Neuronal stem cell (in vitro differentiated cells): ENCODE measurements around the gene CDKN2AIPNL.
A peak's percentile ranks its signal among the peaks of the same experiment; 100 is the strongest.

Source experiments
- DNase-seq: peaks from one replicate; pipeline ENCODE4 v3.0.0-alpha.2; 2013; ENCODE audit warnings: low spot score
- H2AFZ ChIP-seq: one replicate; pipeline ENCODE4 v1.6.1; 2013; ENCODE audit warnings: mild to moderate bottlenecking, low read length, inconsistent platforms
- H2AK5ac ChIP-seq: 2 replicates; pipeline ENCODE4 v1.6.1; 2013; ENCODE audit warnings: low read depth, mild to moderate bottlenecking, inconsistent platforms, low read length, moderate library complexity, mixed read lengths
- H2BK120ac ChIP-seq: 2 replicates; pipeline ENCODE4 v1.6.1; 2013; ENCODE audit warnings: low read depth, mild to moderate bottlenecking, inconsistent platforms, low read length, moderate library complexity, mixed read lengths
- H2BK12ac ChIP-seq: one replicate; pipeline ENCODE4 v1.6.1; 2013; ENCODE audit warnings: low read length, inconsistent platforms
- H2BK15ac ChIP-seq: 2 replicates; pipeline ENCODE4 v1.6.1; 2013; ENCODE audit warnings: mild to moderate bottlenecking, low read length, inconsistent platforms, mixed read lengths
- H2BK5ac ChIP-seq: one replicate; pipeline ENCODE4 v1.6.1; 2013; ENCODE audit warnings: inconsistent platforms, mild to moderate bottlenecking, low read length, moderate library complexity
- H3K14ac ChIP-seq: one replicate; pipeline ENCODE4 v1.6.1; 2013; ENCODE audit warnings: low read length, inconsistent platforms
- H3K18ac ChIP-seq: 2 replicates; pipeline ENCODE4 v1.6.1; 2013; ENCODE audit warnings: low read length, inconsistent platforms
- H3K23ac ChIP-seq: 2 replicates; pipeline ENCODE4 v1.6.1; 2013; ENCODE audit warnings: low read depth, mild to moderate bottlenecking, mixed read lengths, low read length, inconsistent platforms; ENCODE audit not compliant: poor library complexity
- H3K27ac ChIP-seq: replicated peaks from 3 replicates; pipeline ENCODE4 v1.5.1; 2013; ENCODE audit warnings: low read length, inconsistent platforms
- H3K27me3 ChIP-seq, 3 experiments: 2 replicates each; pipeline ENCODE4 v1.6.1; 2013; ENCODE audit warnings: low read length in 3 of 3, mild to moderate bottlenecking in 2 of 3, inconsistent platforms in 1 of 3, low read depth in 1 of 3, mixed read lengths in 1 of 3, moderate library complexity in 1 of 3; ENCODE audit not compliant: control insufficient read depth in 3 of 3, insufficient read depth in 3 of 3
- H3K36me3 ChIP-seq, 2 donors: replicated peaks in 1 of 2; 2 replicates each; pipeline ENCODE4 v1.6.1; 2013; ENCODE audit warnings: low read length in 2 of 2; ENCODE audit not compliant: control insufficient read depth in 2 of 2, insufficient read depth in 2 of 2
- H3K4ac ChIP-seq: 2 replicates; pipeline ENCODE4 v1.6.1; 2013; ENCODE audit warnings: inconsistent platforms, mild to moderate bottlenecking, low read length, moderate library complexity
- H3K4me1 ChIP-seq, 2 donors: 1 replicate in 1 of 2; 2 replicates in 1 of 2; pipeline ENCODE4 v1.6.1; 2013; ENCODE audit warnings: low read length in 2 of 2, low read depth in 1 of 2; ENCODE audit not compliant: control insufficient read depth in 2 of 2, insufficient read depth in 1 of 2
- H3K4me2 ChIP-seq: one replicate; pipeline ENCODE4 v1.6.1; 2013; ENCODE audit warnings: mild to moderate bottlenecking, low read length, inconsistent platforms; ENCODE audit not compliant: insufficient read depth, poor library complexity, severe bottlenecking
- H3K4me3 ChIP-seq, 2 donors: 2 replicates each; pipeline ENCODE4 v1.5.1; 2013; ENCODE audit warnings: low read length in 2 of 2, mild to moderate bottlenecking in 2 of 2, inconsistent platforms in 1 of 2, moderate library complexity in 1 of 2
- H3K79me1 ChIP-seq: one replicate; pipeline ENCODE4 v1.6.1; 2013; ENCODE audit warnings: low read depth, mild to moderate bottlenecking, inconsistent platforms, low read length, moderate library complexity
- H3K9ac ChIP-seq: one replicate; pipeline ENCODE4 v1.6.1; 2013; ENCODE audit warnings: mild to moderate bottlenecking, low read depth, low read length, inconsistent platforms; ENCODE audit not compliant: poor library complexity
- H3K9me3 ChIP-seq, 2 donors: replicated peaks in 1 of 2; 2 replicates each; pipeline versions ENCODE3 to v1.6.1; 2013; ENCODE audit warnings: low read length in 2 of 2, mild to moderate bottlenecking in 2 of 2, inconsistent platforms in 1 of 2, low read depth in 1 of 2, mixed read lengths in 1 of 2, moderate library complexity in 1 of 2; ENCODE audit not compliant: control insufficient read depth in 2 of 2, insufficient read depth in 1 of 2
- H4K8ac ChIP-seq: one replicate; pipeline ENCODE4 v1.6.1; 2013; ENCODE audit warnings: low read depth, mild to moderate bottlenecking, inconsistent platforms, low read length, moderate library complexity
- H4K91ac ChIP-seq: one replicate; pipeline ENCODE4 v1.6.1; 2013; ENCODE audit warnings: low read length, low read depth, mild to moderate bottlenecking, inconsistent platforms; ENCODE audit not compliant: poor library complexity
- WGBS, 2 donors: extraction: QIAGEN DNeasy Blood & Tissue Kit; methylation state at CpG; one replicate each; pipeline ENCODE4 v1.1.7; 2013; ENCODE audit warnings: missing lambda C conversion rate in 2 of 2, mixed read lengths in 1 of 2; ENCODE audit not compliant: insufficient read length in 2 of 2, insufficient replicate concordance in 1 of 2; ENCODE audit errors: extremely low coverage in 2 of 2; 5-methylcytosine and 5-hydroxymethylcytosine counted together

CDKN2AIPNL gene

GRCh38 chr5:134371834-134372340 lies 39.8 kb downstream of the CDKN2AIPNL start:
- no peak overlapping the region for H3K4ac ChIP-seq
- peak overlapping the region; percentile 98 for H2BK120ac ChIP-seq
- peak overlapping the region; percentile 77 for H3K23ac ChIP-seq
- peak overlapping the region; percentile 91 for H3K27ac ChIP-seq
- H3K36me3 ChIP-seq, result peaks cover 2 to 32% of the 10 kb centered on the region in 2 donors
- H3K4me3 ChIP-seq, result peak overlapping the region; percentile 97 to 99
- peak; percentile 65 for DNase-seq
- H3K18ac ChIP-seq, result peak overlapping the region; percentile 99
- H2BK12ac ChIP-seq, result no peak overlapping the region
- no CpG with 5 or more reads among the region's 29 CpGs for WGBS, 2 donors
- peak overlapping the region; percentile 98 for H2BK5ac ChIP-seq
- H3K79me1 ChIP-seq, result peaks cover under 1% of the 10 kb centered on the region
- no peaks in the 10 kb centered on the region for H3K9me3 ChIP-seq
- H3K27me3 ChIP-seq, result no peaks in the 10 kb centered on the region
- no peak overlapping the region for H2BK15ac ChIP-seq
- H3K14ac ChIP-seq, result peak overlapping the region; percentile 50
- H2AFZ ChIP-seq, result peak overlapping the region; percentile 98
- peaks cover 0 to 2% of the 10 kb centered on the region in 2 donors for H3K4me1 ChIP-seq
- H4K8ac ChIP-seq, result no peak overlapping the region
- H3K4me2 ChIP-seq, result peak overlapping the region; percentile 52
- H2AK5ac ChIP-seq, result no peak overlapping the region
- H3K9ac ChIP-seq, result peak overlapping the region; percentile 98
- H4K91ac ChIP-seq, result no peak overlapping the region

- no peak within 1 kb of the TSS for H4K91ac ChIP-seq
- no peaks in the 10 kb centered on the region for H3K9me3 ChIP-seq
- peak within 1 kb of the TSS; percentile 77 for H3K23ac ChIP-seq
- DNase-seq, result peak; percentile 96
- H2BK12ac ChIP-seq, result peak within 1 kb of the TSS; percentile 18
- peaks cover 2 to 25% of the 10 kb centered on the region in 2 donors for H3K36me3 ChIP-seq
- peak within 1 kb of the TSS; percentile 98 for H2AFZ ChIP-seq
- peak within 1 kb of the TSS; percentile 93 for H3K27ac ChIP-seq
- H3K4me3 ChIP-seq, result peak within 1 kb of the TSS; percentile 97 to 99
- no peaks in the 10 kb centered on the region for H3K27me3 ChIP-seq
- H3K18ac ChIP-seq, result peak within 1 kb of the TSS; percentile 99
- H2BK120ac ChIP-seq, result peak within 1 kb of the TSS; percentile 98
- H3K79me1 ChIP-seq, result peaks cover 4% of the 10 kb centered on the region
- H2BK15ac ChIP-seq, result no peak within 1 kb of the TSS
- no peak within 1 kb of the TSS for H3K4ac ChIP-seq
- peak within 1 kb of the TSS; percentile 98 for H3K9ac ChIP-seq
- H2AK5ac ChIP-seq, result no peak within 1 kb of the TSS
- H4K8ac ChIP-seq, result no peak within 1 kb of the TSS
- H3K4me2 ChIP-seq, result peak within 1 kb of the TSS; percentile 52
- peaks cover 0 to 2% of the 10 kb centered on the region in 2 donors for H3K4me1 ChIP-seq
- no CpG with 5 or more reads among the region's 74 CpGs for WGBS, 2 donors
- H2BK5ac ChIP-seq, result peak within 1 kb of the TSS; percentile 98
- H3K14ac ChIP-seq, result peak within 1 kb of the TSS; percentile 50
Measured at GRCh38 chr5:134370871-134371833, 40.5 kb downstream of the CDKN2AIPNL start, which contains the start of gene UBE2B. Gene UBE2B, plus strand, starts transcription at chr5:134371569. Its CDS starts 27 bp downstream, at chr5:134371596.

- Histone ChIP-seq H2BK5ac (no peak overlapping the region), H3K36me3 (peaks cover 0 to 21% of the 10 kb centered on the region in 2 donors), H3K27me3 (no peaks in the 10 kb centered on the region), H3K9me3 (no peaks in the 10 kb centered on the region), H3K9ac (no peak overlapping the region), H2BK15ac (no peak overlapping the region), H3K4me1 (peaks cover 0 to 2% of the 10 kb centered on the region in 2 donors), H4K91ac (no peak overlapping the region), H4K8ac (no peak overlapping the region), H3K4ac (no peak overlapping the region), H2BK12ac (no peak overlapping the region), H3K14ac (no peak overlapping the region), H3K4me3 (peak overlapping the region; percentile 56 to 97), H2BK120ac (no peak overlapping the region), H2AFZ (peak overlapping the region; percentile 98), H3K23ac (no peak overlapping the region), H3K27ac (no peak overlapping the region), H3K79me1 (peaks cover 4% of the 10 kb centered on the region), H3K4me2 (peak overlapping the region; percentile 47), H2AK5ac (no peak overlapping the region), H3K18ac (no peak overlapping the region)
- DNase-seq, result no peak
- WGBS, 2 donors, result no CpG with 5 or more reads among the region's 5 CpGs
Measured at GRCh38 chr5:134370311-134370870, 41.3 kb downstream of the CDKN2AIPNL start.
